ENCODE measurements around the gene C19orf85.
A peak's percentile ranks its signal among the peaks of the same experiment; 100 is the strongest.
"Not testable (repeated sequence)": the region's sequence is repeated elsewhere in the genome, so short reads cannot be mapped to it uniquely, and the experiment has no call there.

C19orf85 gene

GRCh38 chr19:55455576-55456235 is 8.8 kb downstream of the C19orf85 start:
- no peak for DNase-seq

- DNase-seq: peak in 1 of 2 donors; percentile 31
Measured at GRCh38 chr19:55454787-55455243, 9.7 kb downstream of the C19orf85 start.

GRCh38 chr19:55453511-55454260 is 10.9 kb downstream of the C19orf85 start:
- DNase-seq: no peak

GRCh38 chr19:55452749-55453346 is 11.7 kb downstream of the C19orf85 start:
- DNase-seq: peak in 1 of 2 donors; percentile 22

- no peak for DNase-seq
Measured at GRCh38 chr19:55451965-55452748, 12.4 kb downstream of the C19orf85 start.

GRCh38 chr19:55451163-55451964 is 13.2 kb downstream of the C19orf85 start:
- DNase-seq: no peak

- DNase-seq: no peak
Measured at GRCh38 chr19:55449469-55449868, 15.1 kb downstream of the C19orf85 start.

- not testable (repeated sequence) for DNase-seq
Measured at GRCh38 chr19:55448175-55448490, 16.4 kb downstream of the C19orf85 start.

- DNase-seq: no peak
Measured at GRCh38 chr19:55447421-55448174, 17.0 kb downstream of the C19orf85 start.

- DNase-seq: no peak
Measured at GRCh38 chr19:55446060-55446459, 18.5 kb downstream of the C19orf85 start.

GRCh38 chr19:55444646-55445045 is 19.9 kb downstream of the C19orf85 start:
- no peak for DNase-seq

- no peak for DNase-seq
Measured at GRCh38 chr19:55443824-55444480, 20.6 kb downstream of the C19orf85 start.

- no peak for DNase-seq
Measured at GRCh38 chr19:55443045-55443823, 21.3 kb downstream of the C19orf85 start, which contains the start of gene SHISA7. Gene SHISA7 (minus strand): TSS chr19:55443300. CDS start chr19:55442863, 437 bp downstream.

GRCh38 chr19:55442372-55442961 is 22.1 kb downstream of the C19orf85 start:
- no peak for DNase-seq

- no peak for DNase-seq
Measured at GRCh38 chr19:55441692-55442321, 22.7 kb downstream of the C19orf85 start.

- no peak for DNase-seq
Measured at GRCh38 chr19:55441319-55441691, 23.2 kb downstream of the C19orf85 start.

GRCh38 chr19:55440411-55441105 is 24.0 kb downstream of the C19orf85 start:
- no peak for DNase-seq

- DNase-seq: no peak
Measured at GRCh38 chr19:55439052-55439451, 25.5 kb downstream of the C19orf85 start.

- no peak for DNase-seq
Measured at GRCh38 chr19:55437410-55437809, 27.1 kb downstream of the C19orf85 start.

Measured in stimulated activated CD4-positive, alpha-beta T cell treated with anti-CD3 and anti-CD28 coated beads, Interleukin-2, amount 100 ng/mL, for 48 hours (primary cell).